HG03342 (cell line): ENCODE measurements around the gene ABHD17C.

ENCODE experiments used
- ATAC-seq: cut with Tn5 transposase; IDR thresholded peaks from one replicate; pipeline ENCODE4 v1.9.1; 2021; ENCODE audit warnings: mild to moderate bottlenecking, moderate library complexity; ENCODE audit not compliant: unreplicated experiment

Gene ABHD17C

GRCh38 chr15:80785335-80785734 is 90.2 kb downstream of the ABHD17C start:
- no peak for ATAC-seq

DNA sequence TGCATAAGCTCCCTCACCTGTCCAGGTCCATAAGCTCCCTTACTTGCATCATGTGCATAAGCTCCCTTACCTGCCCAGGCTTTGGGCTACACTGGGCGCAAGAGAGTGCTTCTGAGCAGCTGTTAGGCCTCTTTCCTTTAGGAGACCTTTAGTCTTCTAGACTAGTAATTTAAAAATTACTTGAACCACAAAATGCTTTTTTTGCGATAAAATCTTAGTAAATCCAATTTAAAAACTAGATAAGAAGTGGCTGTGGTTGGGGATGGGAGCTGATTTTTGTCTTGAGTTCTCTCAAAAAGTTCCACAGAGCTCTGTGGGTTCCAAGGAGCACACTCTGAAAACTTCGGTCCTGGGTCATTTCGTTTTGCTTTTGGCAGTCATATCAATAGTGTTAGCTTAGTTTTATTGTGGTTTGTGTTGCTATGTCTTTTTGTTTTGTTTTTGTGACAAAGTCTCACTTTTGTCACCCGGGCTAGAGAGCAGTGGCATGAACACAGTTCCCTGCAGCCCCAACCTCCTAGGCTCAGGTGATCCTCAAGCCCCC is 90.8 kb downstream of the ABHD17C start:
- ATAC-seq = no peak

GRCh38 chr15:80787316-80787715 is 92.2 kb downstream of the ABHD17C start:
- ATAC-seq = no peak

GRCh38 chr15:80788536-80788935 is 93.4 kb downstream of the ABHD17C start:
- ATAC-seq = no peak

DNA sequence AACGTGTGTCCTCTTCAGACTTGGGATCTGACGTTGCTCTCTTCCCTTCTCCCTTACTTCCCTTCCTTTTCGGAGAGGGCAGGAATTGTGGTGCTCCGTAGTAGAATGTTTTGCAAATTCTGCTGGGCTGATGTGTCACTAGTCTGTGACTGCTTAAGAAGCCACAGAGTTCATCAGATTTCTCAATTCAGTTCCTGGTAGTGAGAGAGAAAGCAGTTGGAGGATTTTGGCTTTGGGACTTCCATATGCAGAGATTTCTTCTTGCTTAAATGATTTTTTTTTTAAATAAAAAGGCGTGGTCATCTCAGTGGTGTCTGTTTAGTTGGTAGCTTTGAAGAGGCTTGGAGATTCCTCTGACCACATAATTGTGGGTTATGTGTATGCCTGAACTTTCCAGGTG is 94.2 kb downstream of the ABHD17C start:
- ATAC-seq = no peak

GRCh38 chr15:80789796-80790195 is 94.7 kb downstream of the ABHD17C start:
- ATAC-seq = no peak

DNA sequence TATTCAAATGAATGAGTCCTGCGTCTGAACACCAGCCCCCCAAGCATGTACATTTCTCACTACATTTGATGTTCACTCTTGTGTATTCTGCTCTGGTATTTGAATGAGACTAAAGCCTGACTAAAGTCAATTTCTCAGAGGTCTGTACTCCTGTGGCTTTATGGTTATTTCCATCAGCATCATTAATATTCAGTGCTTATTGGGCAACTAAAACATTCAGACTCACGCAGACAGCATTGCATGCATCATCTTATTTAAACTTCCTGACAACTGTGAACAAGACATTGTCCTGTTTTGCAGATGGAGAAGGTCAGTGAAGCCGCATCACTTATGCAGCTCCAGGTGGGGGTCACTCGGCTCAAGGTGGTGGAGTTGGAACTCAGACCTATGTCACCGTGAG is 95.1 kb downstream of the ABHD17C start:
- ATAC-seq = no peak

GRCh38 chr15:80791004-80791403 is 95.9 kb downstream of the ABHD17C start:
- no peak for ATAC-seq

- no peak for ATAC-seq
These were observed 101.3 kb downstream of the ABHD17C start for GRCh38 chr15:80796407-80796806.

GRCh38 chr15:80798911-80799310 is 103.8 kb downstream of the ABHD17C start:
- no peak for ATAC-seq

DNA sequence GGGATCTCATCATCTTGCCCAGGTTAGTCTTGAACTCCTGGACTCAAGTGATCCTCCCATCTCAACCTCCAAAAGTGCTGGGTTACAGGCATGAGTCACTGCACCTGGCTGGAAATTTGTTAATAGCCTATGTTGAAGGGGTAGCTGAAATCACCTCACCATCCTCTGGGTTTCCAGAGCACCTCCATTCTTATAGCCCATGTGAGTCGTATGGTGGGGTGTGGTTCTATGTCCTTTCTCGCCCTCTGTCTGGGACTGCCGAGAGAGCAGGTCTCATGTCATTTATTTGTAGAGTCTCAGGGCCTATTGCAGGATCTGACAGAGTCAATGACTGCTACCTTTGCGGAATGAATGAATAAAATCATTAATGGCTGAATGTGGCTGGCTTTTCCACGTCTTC is 105.0 kb downstream of the ABHD17C start:
- no peak for ATAC-seq

- no peak for ATAC-seq
These were observed 107.0 kb downstream of the ABHD17C start for GRCh38 chr15:80801891-80802680.

DNA sequence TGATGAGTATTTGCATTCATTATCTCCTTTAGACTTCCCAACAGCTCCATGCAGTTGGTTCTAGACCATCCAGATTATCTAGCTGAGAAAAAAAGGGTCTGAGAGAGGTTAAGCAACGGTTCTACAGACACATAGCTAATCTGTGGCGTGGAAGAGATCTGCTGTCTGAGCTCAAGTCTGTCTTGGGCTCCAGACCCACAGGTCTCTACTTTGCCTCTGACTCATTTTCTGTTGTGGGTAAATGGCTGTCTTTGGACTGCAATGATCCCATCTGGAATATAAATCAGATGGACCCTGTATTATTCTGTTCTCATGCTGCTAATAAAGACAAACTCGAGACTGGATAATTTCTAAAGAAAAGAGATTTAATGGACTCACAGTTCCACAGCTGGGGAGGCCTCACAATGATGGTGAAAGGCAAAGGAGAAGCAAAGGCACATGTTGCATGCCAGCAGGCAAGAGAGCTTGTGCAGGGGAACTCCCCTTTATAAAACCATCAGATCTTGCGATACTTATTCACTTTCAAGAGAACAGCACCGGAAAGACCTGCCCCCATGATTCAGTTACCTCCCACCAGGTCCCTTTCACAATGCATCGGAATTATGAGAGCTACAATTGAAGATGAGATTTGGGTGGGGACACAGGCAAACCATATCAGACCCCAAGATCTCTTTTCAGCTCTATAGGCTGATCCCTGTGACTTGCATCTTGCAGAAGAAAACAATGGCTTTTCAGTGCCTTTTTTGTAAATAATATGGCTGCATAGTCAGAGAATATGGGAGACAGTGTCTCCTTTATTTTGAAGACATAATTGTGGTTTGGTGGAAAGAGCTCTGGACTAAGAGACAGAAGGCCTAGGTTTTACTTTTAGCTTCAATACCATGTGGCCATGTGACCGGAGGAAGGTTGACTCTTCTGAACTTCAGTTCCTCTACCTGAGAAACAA is 108.7 kb downstream of the ABHD17C start:
- ATAC-seq = no peak

GRCh38 chr15:80804970-80805495 is 109.9 kb downstream of the ABHD17C start:
- no peak for ATAC-seq
